GM19099 (cell line): ENCODE data around the gene NCSTN.

ENCODE experiments used
- POLR2A ChIP-seq: IDR thresholded peaks from 3 replicates; pipeline ENCODE4 v1.6.1; 2011; ENCODE audit warnings: low read depth; ENCODE audit not compliant: insufficient read length; ENCODE audit errors: extremely low read depth

Gene NCSTN

DNA sequence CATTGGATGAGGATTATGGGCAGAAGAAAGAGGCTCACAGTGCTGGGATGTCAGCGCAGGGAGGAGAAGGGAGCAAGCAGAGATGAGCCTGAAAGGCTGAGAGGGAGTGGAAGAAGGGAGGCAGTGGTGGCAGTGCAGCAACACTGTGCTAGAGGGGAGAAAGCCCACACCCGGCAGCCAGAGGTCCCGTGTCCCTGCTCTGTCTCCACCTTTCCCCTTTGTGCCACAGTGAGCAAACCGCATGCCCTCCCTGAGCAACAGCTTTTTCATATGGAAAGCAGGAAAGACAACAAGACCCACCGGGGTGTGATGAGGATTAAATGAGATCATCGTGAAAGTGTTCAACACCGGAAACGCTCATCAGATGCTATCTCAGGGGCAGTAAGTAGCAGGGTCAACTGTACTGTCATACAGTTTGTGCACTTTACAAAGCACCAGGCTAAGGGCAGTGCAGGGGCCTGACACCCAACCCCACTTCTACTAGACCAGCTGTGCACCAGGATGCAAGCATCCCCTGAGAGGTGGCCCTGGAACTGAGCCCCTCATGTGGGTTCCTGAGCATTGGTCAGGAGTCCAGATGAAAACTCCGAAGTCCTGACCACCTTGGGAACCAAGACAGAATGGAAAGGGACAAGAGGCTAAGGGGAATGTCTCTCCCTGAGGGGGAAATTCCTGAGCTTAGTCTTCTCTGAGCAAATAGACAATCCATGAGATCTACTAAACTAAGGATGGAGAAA, 32.8 kb downstream of the NCSTN start:
- no peak for TF ChIP-seq POLR2A

DNA sequence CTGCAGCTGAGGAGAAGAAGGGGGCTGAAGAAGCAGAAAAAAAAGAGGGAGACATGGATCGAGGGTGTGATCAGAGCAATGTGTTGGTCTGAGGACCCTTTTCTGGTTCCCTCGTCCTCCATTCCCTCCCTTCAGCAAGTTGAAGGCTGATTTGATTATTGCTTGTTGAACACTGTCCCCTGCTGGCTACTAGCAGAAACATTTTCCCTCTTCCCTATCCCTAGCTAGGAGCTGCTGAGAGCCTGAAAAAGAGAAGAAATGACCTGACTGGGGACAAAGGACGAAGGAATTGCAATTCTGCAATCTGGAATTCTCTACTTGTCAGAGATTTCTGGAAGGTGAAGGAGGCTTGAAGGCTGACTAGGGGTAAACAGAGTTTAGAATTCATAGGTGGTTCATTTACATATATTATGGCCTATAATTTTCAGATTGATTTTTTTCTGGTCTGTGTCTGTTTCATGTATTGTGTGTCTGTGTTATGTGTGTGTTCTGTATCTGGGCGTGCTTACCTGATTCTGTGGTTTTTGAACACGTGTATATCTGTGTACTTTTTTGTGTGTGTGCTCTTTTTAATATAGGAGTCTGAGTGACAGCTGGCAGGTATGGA, 33.4 kb downstream of the NCSTN start:
- TF ChIP-seq POLR2A = no peak

- TF ChIP-seq POLR2A = no peak
These were observed 34.5 kb downstream of the NCSTN start for GRCh38 chr1:160377585-160378206.

GRCh38 chr1:160394673-160395072, 51.5 kb downstream of the NCSTN start:
- TF ChIP-seq POLR2A = no peak

GRCh38 chr1:160397651-160398050, 54.5 kb downstream of the NCSTN start:
- no peak for TF ChIP-seq POLR2A

- TF ChIP-seq POLR2A = no peak
These were observed 55.6 kb downstream of the NCSTN start for GRCh38 chr1:160398823-160399222.

DNA sequence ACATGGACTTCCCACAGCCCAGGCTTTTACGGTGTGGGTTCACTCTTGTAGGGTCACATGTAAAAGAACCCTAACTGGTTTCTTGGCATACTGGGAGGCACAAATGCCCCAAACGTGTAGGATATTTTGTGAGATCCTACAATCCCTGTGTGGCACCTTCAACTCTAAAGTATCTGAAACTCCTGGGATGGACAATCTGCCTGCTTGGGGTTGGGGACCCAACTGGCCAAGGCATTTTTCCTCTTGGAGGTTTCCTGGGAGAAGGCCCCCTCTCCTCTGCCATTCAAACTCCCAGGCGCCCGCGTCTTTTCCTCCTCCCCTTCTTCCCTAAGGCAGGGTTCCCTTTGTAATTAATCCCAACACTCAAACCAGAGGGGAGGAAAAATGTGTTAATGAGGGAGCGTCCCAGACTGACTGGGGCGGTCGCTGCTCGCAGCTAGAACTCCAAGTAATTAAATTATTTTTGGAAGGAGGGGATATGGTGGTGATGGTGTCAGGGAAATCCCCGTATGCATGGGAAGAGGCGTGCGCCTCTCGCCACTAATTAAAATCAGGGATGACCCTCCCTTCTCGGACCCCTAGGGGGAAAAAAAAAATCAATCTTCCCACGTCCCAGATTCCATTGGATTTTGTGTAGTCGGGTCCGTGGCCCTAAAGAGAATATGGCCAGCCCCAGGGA, 56.5 kb downstream of the NCSTN start:
- TF ChIP-seq POLR2A = no peak

- TF ChIP-seq POLR2A = no peak
These were observed 57.1 kb downstream of the NCSTN start, which contains the start of gene VANGL2 for GRCh38 chr1:160400223-160400645. TSS of gene VANGL2 (plus strand) at chr1:160400564. CDS start at chr1:160415838, 15,274 bp downstream.

DNA sequence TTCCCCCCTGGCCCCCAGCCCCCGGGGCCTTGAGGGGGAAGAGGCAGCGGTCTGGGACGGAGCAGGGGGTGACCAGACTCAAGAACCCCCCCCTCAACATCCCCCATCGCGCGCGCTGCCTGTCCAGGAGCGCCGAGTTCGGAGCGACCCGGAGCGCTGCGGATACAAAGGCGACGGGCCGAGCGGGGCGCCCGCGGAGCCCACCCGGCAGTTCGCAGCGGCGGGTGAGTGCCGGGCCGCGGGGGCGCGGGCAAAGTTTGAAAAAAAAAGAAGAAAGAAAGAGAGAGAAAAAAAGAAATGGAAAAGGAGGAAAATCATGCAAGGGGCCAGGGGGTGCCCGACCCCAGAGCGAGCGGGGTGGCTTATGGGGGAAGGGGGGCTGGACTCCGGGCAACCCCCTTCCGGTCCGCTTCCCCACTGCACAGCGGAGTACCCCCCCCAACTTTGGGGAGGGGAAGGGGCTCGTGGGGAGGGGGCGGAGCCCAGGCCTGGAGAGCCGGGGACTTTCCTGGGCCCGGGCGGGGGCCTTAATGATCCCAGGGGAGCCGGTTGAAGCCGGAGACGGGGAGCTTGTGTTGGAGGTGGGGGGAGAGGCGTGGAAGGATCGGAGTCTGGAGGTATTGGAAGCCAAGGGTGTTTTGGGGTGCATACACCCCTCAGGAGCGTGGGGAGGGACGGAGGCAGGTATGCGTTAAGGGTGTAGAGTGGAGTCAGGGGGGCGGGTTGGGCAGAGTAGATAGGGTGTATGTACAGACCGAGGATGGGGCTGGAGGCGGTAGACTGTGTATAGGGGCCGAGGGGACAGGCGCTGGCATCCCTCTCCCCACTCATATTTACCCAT, 57.7 kb downstream of the NCSTN start:
- no peak for TF ChIP-seq POLR2A

- TF ChIP-seq POLR2A = no peak
These were observed 58.3 kb downstream of the NCSTN start for GRCh38 chr1:160401487-160401805.

DNA sequence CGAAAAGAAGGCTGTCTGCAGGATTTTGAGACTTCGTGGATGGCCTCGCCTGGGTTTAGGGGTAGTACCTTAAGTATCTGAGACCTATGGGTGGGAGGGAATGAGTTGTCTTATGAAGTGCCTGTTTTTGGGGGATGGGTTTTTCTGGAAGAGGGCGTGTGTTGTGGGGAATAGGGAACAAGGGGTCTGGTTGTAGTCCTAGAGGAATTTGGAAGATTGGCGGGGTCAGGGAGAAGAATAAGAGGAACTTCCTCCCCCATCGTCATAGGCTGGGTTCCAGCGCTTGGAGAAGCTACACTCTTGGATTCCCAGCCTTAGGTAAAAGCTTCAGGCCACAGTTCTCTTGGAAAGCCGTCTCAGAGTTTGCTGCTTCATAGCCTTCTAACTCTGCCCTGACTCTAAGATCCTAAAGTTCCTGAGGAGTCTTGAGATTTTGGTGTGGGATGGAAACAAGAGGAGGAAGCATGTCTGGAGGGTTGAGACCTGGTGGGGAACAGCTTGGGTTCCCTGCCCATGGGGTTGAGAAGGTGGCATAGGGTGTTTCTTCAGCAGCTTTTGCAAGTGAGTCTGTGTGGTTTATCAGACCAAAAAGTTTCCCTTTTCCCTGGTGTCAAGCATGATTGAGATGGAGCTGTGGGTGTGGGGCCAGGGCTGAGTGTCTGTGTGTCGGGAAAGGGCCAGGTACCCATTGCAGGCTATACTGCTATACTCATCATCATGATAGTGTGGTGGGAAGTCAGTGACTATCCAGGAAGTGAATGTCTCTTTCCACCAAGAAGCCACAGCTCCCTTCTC, 59.0 kb downstream of the NCSTN start:
- TF ChIP-seq POLR2A = no peak

DNA sequence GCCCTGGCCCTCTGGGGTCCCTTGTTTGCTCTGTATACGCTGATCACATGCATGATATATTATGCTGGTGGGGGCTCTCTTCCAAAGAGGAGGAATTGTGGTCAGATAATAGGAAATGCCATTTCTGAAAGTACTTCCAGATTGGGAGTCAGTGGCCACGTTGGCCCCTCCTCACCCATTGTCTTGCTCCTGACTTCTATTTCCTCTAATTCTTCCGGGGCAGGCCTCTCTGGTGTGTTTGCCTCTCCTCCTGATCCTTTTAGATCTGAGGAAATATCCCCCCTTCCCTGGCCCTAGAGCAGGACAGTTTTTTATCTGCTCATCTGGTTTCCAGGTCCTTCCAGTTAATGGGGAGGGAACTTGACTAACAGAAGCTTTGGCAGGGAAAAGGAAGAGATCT, 60.1 kb downstream of the NCSTN start:
- no peak for TF ChIP-seq POLR2A

DNA sequence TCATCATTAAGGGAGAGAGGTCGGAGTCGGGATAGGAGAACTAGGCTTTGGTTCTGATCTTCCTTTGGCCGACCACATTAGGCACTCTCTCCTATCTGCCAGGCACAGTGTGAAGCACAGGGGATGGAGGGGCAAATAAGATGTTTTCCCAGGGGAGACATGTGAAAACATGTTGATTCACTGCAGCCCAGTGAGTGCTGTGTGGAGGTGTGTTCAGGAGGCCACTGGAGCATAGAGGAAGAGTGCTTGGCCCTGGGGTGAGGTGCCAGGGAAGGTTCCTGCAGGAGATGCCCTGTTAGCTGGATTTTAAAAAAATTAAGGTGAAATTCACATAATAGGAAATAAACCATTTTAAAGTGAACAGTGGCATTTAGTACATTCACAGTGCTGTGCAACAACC, 60.9 kb downstream of the NCSTN start:
- no peak for TF ChIP-seq POLR2A

DNA sequence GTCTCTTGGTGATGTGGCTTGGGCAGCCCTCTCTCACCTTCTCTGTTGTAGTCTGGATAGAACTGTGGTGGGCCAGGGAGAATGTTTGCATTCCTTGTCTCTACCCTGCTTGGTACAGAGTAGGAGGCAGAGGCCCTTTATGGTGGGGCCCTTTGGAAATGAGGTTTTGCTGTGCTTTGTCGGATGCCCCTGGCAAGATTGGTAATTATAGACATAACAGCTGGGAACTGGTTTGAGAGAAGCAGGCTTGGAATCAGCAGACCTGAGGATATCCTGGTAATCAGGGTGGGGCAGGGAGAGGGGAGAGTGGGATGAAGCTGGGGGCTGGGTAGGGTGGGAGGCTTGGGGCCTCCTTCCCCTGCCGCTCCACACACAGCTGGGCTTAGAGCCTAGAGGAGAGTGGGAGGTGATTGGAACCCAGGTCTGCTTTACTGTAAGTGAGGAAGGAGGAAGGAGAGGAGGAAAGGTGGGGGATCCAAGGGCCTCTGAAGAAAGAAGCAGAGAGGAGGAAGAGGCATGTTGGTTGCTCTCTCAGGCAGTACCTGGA, 62.2 kb downstream of the NCSTN start:
- TF ChIP-seq POLR2A = no peak
